GM19372 (cell line): ENCODE data around the gene CD151.
A peak's percentile ranks its signal among the peaks of the same experiment; 100 is the strongest.

Experiments
- ATAC-seq: cut with Tn5 transposase; IDR thresholded peaks from one replicate; pipeline ENCODE4 v1.9.1; 2021; ENCODE audit warnings: mild to moderate bottlenecking, low read depth, moderate library complexity; ENCODE audit not compliant: unreplicated experiment

Gene CD151

DNA sequence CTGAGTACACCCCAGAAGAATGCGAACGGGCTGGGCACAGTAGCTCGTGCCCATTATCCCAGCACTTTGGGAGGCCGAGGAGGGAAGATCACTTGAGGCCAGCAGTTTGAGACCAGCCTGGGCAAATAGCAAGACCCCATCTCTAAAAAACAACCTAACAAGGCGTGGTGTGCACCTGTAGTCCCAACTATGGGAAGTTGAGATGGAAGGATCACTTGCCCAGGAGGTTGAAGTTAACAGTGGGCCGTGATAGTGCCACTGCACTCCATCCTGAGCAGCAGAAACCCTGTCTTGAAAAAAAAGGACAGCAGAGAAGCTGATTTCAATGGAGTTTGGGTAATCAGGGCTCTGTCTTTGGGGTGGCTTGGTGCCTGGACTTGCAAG, 19.7 kb upstream of the CD151 start:
- ATAC-seq, result no peak

DNA sequence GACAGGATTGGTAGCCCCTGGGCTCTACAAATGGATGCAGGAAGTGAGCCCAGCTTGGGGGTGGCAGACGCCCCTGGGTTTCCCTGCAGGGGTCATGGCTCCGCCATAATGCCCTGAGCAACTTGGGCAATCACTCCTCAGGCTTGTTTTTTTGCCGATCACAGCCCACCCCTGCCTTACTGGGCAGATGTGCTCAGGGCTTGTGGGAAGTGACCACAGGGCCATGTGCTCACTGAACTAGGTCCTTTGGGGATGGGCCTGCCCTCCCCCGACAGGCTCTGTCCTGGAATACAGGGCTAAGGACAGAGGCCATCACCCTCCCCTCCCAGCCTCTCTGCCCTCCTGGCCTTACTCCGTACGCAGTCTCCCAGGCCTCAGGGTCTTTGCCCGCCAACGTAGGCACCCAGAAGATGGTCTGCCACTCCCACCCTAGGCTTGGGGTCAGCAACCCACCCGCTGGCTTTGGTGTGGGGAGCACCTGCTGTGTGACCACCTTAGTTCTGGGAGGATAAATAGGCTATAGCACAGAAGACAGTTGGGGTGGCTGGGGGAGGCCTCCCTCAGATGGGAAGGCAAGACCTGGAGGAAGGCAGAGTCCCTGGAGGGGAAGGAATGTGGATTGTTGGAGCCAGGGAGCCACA, 19.2 kb upstream of the CD151 start:
- no peak for ATAC-seq

DNA sequence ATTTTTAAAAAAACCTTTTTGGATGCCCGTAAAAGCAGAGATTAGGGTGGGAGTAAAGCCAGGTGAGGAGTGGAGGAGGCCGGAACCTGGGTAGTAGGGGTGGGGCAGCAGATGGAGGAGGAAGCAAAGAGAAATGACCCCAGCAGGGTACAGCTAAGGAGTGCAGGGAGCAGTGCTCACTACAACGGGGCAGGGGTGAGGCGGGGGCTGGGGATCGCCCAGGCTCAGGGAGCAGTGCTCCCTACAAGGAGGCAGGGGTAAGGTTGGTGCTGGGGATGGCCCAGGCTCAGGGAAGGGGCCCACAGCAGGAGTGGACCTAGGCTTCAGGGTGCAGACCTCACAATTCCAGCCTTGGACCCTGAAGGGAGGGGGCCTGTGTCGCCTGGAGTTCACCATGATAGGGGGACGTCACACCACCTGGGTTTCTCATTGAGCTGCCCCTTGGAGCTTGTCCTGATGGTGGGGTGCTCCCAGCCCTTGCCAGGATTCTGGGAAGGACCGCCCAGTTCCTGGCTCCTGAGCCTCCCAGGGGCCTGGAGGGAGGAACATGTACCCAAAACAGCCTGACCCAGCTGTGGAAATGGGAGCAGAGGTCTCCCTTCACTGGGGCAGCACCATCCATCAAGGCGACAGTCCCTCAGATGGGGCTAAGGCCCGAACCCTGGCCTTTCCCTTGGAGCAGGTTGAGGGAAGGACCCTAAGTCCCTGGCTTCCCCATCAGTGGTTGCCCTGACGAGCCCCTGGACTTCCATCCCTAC, 16.9 kb upstream of the CD151 start:
- no peak for ATAC-seq

DNA sequence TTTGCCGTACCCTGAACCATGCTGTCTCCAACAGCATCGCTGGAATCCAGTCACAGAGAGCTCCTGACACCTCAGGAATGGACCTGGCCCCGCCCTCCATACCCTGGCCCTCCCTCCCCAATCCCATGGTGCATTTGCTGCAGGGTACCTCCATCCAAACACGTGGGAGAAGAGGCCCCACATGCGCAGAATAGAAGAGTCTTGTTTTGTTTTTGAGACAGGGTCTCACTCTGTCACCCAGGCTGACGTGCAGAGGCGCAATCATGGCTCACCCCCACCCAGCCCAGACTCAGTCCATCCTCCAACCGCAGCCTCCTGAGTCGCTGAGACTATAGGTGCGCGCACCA, 16.3 kb upstream of the CD151 start:
- no peak for ATAC-seq

DNA sequence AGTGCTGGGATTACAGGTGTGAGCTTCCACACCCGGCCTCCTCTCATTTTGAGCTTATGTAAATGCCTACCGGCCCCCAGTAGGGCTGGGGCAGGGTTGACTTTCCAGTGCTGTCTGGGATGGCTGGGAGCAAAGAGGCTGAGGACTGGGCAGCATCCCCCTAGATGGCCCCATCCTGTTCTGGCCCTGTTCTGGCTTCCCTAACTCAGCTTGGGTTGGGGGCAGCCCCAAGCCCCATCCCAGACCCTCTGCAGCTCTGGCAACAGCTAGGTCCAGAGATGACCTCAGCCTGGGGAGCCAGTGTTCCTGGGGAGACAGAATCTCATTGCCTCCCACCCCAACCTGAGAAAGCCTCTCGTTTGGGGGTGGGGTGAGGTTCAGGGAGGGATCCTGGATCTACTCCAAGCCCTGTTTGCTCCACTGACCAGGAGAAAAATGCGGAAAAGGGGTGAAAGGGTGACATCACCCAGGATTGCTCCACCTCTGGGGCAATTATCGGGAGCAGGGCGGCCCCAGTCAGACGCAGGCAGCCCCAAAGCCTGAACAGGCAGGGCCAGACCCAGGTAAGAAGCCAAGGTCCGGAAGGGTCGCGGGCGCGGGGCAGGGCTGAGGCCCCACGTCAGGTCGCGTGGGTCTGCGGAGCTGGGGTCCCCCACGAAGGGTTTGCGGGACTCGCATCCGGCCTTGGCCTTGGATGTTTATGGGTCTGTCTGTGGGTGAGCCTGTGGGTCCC, 14.2 kb upstream of the CD151 start, which contains the start of gene PNPLA2:
Gene PNPLA2 (plus strand): TSS at position 519 of the 733 bp plus-strand sequence. CDS start 805 bp downstream, outside the sequence.
- ATAC-seq, result no peak

DNA sequence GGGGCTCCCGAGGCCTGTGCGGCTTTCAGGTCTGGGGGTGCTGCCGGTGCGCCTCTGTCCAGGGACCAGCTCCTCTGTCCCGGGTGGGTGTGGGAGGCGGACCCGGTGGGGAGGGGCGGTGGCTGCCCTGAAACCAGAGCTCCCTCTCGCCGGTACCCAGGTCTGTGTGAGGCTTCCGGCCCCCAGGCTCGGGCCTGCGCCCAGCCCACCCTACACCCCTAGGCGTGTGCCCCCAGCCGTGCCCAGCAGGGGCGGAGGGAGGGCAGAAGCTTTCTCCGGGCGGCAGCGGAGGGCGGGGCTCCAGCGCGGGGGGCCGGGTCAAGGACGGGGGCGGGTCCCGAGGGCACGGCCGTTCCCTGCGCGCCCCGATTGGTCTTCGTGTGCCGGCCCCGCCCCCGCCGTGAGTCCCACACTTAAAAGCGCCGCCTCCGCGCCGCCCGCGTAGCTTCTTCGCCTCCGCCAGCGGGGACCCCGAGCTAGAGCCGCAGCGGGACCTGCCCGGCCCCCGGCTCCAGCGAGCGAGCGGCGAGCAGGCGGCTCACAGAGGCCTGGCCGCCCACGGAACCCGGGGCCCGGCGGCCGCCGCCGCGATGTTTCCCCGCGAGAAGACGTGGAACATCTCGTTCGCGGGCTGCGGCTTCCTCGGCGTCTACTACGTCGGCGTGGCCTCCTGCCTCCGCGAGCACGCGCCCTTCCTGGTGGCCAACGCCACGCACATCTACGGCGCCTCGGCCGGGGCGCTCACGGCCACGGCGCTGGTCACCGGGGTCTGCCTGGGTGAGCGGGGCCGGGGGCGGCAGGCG, 13.4 kb upstream of the CD151 start:
- peak; percentile 60 for ATAC-seq

DNA sequence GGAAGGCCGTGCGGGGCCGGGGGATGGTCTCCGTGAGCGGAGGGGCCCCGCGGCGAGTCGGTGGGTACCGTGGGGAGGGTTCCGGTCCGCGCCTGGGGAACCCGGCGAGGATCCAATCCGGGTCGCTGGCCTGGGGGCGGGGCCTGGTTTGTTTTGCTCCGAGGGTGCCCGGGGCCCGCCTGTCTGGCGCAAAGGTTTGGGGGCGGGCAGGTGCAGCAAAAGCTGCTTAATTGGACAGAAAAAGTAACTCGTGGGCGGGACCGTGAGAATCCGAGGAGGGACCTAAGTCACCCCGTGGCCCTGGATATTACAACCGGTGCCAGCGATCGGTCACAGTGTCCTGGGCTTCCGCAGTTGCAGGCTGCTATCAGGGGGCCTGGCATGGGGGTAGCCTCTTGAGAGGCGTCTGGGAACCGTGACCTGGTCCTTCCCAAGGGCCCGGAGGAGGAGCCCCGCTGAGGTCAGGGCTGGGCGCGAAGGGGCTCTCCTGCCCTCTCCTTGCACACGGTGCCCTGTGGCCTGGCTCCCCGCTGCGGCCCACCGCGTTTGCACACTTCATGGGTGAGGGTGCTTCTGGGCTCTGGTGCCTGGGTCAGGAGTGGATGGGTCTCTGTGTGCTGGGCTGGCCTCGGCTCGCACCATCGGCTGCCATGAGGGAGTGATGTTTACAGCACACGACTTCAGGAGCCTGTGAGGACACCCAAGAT, 12.7 kb upstream of the CD151 start:
- ATAC-seq, result peak; percentile 64

DNA sequence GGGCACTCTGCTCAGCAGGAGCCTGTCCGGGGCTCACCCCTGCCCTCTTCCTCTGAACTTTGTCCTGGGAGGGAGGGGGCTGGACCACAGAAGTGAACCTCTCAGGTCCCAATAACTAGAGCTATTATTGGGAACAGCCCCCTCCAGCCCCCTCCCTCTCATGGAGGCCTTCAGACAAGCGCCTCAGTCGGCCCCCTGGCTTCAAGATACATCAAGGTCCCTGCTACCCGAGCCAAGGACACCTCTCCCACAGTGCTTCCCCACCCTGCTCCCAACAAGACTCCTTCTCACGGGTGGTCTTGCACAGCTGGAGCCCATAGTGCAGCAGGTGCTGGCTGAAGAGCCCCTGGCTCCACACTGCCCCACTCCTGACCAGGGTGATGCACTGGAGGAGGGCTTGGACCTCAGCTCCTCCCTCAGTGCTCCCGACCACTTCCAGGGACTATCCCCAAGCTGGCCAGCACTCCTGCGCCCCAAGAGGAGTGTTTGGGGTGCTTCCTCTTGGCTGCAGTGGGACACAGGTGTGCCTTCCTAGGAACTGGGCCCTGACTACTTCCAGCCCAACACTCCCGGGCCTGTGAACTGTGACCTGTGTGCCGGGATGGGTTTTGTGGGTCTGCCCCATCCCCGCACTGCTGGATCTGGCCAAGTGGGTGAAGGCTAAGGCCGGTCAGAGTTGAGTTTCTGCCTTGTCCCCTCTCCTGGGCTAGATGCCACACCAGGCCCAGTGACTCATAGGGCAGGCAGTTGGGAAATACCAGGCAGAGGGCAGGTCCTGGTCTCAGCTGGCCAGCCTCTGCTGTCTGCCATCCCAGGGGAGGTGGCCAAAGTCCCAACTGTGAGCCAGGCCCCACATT, 11.9 kb upstream of the CD151 start:
- no peak for ATAC-seq

DNA sequence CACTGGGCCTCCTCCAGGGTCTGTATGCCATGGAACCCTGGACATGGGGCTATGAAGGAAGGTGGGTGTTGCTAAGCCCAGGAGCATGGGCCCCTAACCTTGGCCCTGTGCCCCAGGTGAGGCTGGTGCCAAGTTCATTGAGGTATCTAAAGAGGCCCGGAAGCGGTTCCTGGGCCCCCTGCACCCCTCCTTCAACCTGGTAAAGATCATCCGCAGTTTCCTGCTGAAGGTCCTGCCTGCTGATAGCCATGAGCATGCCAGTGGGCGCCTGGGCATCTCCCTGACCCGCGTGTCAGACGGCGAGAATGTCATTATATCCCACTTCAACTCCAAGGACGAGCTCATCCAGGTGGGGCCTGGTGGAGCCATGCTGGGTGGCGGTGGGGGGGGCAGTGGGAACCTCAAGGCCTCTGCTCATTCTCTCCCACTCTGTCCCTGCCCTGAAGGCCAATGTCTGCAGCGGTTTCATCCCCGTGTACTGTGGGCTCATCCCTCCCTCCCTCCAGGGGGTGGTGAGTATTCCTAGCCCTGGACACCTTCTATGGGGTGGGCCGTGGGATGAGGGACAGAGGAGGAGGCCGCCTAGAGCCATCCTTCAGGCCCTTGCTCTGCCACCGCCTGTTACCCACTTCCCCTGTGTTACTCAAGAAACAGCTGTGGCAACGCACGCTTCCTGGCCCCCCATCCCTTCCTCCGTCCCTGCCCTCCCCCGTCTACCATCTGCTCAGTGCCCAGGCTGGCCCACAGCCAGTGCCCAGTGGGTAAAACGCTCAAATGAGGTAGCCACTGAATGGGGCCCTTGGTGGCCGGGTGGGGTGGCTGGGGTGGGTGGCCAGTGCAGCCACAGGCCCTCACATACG, 11.0 kb upstream of the CD151 start:
- ATAC-seq, result no peak

DNA sequence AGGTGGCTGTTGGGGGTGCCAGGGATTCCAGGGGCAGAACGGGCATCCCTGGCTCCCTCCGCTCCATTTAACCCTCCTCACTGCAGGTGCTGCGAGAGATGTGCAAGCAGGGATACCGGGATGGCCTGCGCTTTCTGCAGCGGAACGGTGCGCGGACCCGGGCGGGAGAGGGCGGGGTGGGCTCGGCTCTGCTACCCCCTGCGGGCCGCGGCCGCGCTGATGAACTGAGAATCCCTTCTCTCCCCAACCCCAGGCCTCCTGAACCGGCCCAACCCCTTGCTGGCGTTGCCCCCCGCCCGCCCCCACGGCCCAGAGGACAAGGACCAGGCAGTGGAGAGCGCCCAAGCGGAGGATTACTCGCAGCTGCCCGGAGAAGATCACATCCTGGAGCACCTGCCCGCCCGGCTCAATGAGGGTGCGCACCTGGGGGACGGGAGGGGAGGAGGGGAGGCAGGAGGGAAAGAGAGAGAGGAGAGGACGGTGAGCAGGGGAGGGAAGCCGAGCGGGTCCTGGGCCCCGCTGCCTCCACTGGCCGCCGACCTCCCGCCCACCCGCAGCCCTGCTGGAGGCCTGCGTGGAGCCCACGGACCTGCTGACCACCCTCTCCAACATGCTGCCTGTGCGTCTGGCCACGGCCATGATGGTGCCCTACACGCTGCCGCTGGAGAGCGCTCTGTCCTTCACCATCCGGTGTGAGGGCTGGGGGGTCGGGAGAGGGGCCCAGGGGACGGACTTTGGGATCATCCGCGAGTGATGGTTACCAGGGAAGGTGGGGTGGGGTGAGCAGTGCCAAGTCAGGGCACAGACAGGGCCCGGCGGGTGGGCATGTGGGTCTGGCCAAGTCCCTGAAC, 9.1 kb upstream of the CD151 start:
- ATAC-seq, result no peak

DNA sequence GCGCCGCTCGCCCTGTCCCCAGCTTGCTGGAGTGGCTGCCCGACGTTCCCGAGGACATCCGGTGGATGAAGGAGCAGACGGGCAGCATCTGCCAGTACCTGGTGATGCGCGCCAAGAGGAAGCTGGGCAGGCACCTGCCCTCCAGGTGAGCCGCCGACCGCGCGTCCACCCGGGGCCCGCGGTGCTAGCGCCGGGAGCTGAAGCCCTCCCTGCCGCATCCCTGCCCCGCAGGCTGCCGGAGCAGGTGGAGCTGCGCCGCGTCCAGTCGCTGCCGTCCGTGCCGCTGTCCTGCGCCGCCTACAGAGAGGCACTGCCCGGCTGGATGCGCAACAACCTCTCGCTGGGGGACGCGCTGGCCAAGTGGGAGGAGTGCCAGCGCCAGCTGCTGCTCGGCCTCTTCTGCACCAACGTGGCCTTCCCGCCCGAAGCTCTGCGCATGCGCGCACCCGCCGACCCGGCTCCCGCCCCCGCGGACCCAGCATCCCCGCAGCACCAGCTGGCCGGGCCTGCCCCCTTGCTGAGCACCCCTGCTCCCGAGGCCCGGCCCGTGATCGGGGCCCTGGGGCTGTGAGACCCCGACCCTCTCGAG, 8.4 kb upstream of the CD151 start:
- no peak for ATAC-seq

DNA sequence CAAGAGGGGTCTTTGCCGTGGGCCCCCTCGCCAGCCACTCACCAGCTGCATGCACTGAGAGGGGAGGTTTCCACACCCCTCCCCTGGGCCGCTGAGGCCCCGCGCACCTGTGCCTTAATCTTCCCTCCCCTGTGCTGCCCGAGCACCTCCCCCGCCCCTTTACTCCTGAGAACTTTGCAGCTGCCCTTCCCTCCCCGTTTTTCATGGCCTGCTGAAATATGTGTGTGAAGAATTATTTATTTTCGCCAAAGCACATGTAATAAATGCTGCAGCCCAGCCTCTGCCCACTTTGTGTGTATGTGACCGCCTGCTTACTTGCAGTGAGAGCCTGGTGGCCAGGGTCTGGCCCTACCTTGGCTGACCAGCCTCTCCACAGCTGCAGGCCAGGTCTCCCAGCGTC, 7.8 kb upstream of the CD151 start:
- ATAC-seq, result no peak

DNA sequence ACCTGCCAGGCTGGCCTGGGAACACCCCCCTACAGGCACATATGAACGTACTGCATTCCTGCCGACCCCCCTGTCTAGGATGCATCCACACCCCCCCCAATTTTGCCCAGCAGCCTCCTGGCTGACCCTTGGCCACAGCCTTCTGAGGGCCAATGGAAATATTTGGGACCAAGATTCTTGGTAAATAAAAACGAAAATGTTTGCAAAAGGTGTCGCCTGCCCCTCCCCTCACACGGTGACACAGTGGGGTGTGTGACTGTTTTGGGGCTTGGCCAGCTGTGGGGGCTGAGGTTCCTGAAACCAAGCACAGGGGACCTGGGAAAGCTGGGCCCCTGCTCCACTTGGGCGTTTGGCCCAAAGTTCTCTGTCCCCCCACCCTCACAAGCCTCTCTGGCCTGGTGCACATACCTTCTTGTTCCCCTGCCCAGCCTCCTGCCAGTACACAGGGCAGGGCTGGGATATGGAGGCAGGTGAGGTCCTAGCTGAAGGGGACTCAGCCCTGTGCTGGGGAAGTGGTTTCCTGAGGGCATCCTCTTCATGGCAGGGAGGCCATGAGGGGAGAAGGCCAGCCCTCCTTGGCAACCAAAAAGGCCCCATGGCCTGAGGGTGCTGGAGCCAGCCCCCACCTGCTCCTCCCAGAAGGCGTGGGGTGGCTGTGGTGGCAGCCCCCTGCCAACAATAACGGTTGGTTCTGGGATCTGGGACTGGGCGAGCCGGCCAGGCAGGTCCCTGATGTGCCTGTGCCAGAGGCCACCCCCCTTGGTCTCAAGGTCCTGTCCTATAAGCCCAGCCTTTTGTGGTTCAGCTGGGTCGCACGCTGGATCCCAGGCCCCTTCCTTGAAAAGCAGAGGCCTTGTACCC, 7.2 kb upstream of the CD151 start:
- ATAC-seq, result no peak

DNA sequence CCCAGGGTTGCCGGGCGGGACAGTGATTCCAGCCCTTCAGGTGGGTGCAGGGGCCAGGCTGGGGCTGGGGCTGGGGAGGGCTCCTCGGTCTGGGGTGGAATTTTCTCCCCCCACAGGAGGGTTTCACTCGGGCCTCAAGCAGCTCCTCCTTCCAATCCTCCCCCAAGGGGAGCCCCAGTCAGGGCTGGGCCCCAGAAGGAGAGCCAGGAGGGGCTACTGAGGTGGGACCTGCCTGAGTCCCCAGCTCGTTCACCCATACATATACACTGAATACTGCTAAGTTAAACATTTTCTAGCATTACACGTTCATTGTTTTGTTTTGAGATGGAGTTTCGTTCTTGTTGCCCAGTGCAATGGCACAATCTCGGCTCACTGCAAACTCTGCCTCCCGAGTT, 6.5 kb upstream of the CD151 start:
- no peak for ATAC-seq

DNA sequence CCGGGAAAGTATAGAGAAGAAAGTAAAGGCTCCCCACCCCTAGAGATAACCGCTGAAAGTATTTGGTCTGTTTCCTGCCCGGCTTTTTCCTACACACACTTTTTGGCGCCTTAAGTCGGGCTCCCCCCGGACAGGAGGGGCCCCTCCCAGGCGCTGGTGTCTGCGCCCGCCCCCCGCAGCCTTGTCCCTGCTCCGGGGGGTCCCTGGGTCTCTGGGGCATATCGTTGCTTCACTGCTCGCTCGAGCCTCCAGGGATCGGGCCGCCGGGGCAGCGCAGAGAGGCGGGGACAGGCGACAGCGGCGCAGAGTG, 6.0 kb upstream of the CD151 start:
- no peak for ATAC-seq

DNA sequence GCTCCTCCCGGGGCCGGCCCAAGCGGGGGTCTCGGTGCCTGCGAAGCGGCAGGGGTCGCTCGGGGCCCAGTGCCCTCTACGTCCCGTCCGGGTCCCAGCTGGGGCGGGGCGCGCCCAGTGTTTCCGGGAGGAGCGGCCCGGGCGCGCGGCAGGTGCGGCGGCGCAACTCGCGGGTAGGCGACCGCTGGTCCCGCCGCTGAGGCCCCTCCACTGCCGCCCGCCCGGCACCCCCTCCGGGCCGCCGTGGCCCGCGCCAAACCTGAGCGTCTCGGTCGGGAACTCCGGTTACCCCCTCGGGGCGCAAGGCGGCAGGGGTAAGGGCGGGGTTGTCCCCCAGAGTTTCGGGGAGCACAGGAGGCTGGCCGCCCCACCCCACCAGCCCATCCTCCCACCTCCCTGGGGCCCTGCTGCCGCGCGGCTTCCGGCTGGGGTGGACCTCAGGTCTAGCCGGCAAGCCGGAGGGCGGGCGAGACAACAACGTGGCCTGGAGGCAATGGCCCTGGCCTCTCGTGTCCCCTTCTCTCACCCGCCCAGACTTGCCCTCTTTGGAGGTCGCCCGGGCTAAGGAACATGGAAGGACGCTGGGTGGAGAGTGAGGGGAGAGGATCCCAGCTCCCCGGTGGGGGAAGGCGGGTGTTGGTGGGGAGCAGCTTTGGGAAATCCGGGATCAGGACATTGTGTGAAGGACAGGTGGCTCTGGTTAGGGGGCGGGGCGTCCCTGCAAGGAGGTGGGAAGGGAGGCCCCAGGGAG, 5.4 kb upstream of the CD151 start:
- no peak for ATAC-seq
